ENCODE data around the gene COL6A6.

Gene COL6A6

DNA sequence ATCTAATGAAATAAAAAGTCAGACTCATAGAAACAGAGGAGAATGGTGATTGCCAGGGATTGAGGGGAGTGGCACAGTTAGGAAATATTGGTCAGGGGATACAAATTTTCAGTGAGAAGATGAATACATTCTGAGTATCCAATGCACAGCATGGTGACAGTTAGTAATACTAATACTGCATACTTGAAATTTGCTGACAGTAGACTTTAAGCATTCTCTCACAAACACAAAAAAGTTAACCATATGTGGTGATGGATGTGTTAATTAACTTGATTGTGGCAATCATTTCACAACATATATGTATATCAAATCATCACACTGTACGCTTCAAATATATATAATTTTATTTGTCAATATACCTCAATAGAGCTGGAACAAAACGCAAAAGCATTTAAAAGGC is 9.2 kb upstream of the COL6A6 start:
- TF ChIP-seq, protein P1, sequence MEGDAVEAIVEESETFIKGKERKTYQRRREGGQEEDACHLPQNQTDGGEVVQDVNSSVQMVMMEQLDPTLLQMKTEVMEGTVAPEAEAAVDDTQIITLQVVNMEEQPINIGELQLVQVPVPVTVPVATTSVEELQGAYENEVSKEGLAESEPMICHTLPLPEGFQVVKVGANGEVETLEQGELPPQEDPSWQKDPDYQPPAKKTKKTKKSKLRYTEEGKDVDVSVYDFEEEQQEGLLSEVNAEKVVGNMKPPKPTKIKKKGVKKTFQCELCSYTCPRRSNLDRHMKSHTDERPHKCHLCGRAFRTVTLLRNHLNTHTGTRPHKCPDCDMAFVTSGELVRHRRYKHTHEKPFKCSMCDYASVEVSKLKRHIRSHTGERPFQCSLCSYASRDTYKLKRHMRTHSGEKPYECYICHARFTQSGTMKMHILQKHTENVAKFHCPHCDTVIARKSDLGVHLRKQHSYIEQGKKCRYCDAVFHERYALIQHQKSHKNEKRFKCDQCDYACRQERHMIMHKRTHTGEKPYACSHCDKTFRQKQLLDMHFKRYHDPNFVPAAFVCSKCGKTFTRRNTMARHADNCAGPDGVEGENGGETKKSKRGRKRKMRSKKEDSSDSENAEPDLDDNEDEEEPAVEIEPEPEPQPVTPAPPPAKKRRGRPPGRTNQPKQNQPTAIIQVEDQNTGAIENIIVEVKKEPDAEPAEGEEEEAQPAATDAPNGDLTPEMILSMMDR (IDR thresholded peaks at IDR 0.05; ENCODE audit: control extremely low read depth, extremely low read depth, low read depth, missing control alignments), result no peak
- ChIA-PET CTCF (no interaction called here), POLR2A (no interaction called here)
- DNase-seq (ENCODE audit: extremely low spot score), result no peak

DNA sequence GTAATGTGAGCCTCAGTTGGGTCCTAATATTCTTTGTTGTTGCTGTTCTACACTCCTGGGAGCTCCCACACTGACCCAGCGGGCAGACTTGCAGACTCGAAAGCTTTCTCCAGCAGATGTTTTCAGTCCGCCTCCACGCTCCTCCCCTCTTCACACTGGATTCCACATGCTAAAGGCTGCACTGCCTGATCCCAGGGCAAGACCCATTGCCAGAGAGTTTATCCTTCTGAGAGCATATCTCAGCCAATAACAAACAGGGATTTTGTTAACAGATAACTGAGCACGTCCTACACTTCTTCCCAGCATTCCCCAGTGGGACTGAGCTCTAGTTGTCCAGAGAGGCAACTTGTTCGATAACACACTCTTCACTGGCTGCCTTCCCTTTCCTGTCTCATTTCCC is 8.0 kb upstream of the COL6A6 start:
- TF ChIP-seq, protein P1 (IDR thresholded peaks at IDR 0.05; ENCODE audit: control extremely low read depth, extremely low read depth, low read depth, missing control alignments), result no peak
- DNase-seq (ENCODE audit: extremely low spot score), result no peak
- POLR2A ChIA-PET, result no interaction called here
- CTCF ChIA-PET, result no interaction called here

DNA sequence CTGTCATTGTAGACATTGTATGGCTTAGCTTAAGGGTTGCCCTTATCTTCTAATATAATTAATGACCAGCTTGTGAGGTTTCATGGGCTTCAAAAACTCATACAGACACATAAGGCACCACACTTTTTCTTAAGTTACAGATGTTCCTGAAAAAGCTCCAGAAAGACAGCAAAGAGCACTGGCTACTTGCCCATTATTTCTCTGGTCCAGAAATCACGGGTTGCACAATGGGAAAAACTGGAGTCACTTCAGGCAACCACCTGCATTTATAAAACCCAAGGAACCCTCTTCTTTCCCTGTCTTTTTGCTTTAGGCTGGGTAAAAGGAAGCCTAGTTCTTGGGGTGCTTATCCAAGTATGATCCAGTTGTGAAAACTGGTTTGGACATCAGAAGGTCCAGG is 2.3 kb upstream of the COL6A6 start:
- CTCF ChIA-PET, result interaction anchor here (0.9 to 1.8 kb wide), 3 partner anchors 12 to 149 kb away, joined by 3 to 4 read pairs (median 3); no protein-coding TSS in a partner anchor
- POLR2A ChIA-PET, result no interaction called here

DNA sequence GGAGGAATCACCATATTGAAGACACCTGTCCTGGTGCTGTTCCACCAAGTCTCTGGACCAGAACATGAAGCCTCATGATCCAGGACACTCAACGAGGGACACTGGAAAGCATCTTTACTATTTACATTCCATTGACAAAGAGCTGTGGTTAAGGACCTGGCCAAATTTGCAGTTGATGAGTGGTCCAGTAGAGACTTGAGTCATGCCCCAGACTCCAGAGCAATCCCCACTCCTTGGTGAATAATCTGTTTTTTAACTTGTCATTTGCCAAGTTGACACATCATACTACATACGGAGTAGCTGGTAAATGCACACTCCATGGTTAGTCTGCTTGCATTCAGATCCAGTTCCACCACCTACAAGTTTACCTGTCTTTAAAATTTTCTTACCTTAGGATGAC is 1.2 kb upstream of the COL6A6 start:
- POLR2A ChIA-PET, result no interaction called here
- TF ChIP-seq, protein P1 (IDR thresholded peaks at IDR 0.05; ENCODE audit: control extremely low read depth, extremely low read depth, low read depth, missing control alignments), result no peak
- CTCF ChIA-PET, result interaction anchor here (1.7 kb wide), 1 partner anchor 72 kb away, joined by 3 read pairs; no protein-coding TSS in a partner anchor
- DNase-seq (ENCODE audit: extremely low spot score), result no peak

More for the DNA sequence above, 2.3 kb upstream of the COL6A6 start:
- no peak for DNase-seq (ENCODE audit: extremely low spot score)
- TF ChIP-seq, protein P1 (IDR thresholded peaks at IDR 0.05; ENCODE audit: control extremely low read depth, extremely low read depth, low read depth, missing control alignments), result no peak

DNA sequence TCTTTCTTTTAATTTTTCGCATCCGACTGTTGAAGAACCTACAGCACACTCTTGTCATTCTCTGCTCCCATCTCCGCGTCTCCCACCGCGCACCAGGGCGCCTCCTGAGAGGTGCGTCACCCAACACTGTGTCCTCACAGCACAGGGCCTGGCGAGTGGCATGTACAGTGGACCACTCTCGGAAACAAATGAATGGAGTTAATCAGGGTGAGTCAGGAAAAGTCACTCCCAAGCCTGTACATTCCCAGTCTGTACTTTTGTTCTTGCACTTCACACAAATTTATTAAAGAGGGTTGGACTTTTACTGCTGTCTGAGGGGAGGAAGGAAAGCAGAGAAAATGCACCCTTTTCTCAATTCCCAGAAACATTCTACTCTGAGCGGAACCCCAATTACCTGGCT is 625 bp downstream of the COL6A6 start:
- ChIA-PET POLR2A (no interaction called here), CTCF (no interaction called here)
- DNase-seq (ENCODE audit: extremely low spot score), result no peak

DNA sequence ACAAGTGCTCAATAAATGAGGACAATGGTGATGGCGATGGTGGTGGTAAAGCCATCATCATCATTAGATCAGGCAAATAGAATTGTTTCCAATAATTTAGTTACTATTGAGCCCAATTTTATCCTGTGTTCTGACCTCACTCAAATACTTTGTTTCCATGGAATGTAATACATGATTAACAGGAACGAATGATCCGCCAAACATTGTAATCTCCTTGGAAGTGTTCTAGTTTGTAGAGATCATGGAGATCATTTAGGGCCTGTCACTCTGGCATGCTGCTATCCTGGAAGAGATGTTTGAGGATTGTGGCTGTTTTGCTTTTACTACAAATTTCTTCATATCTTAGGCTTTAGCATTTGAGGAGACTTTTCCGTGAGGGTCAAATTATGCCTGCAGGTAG is 2.8 kb downstream of the COL6A6 start:
- TF ChIP-seq, protein P1 (IDR thresholded peaks at IDR 0.05; ENCODE audit: control extremely low read depth, extremely low read depth, low read depth, missing control alignments), result no peak
- POLR2A ChIA-PET, result no interaction called here
- CTCF ChIA-PET, result no interaction called here
- no peak for DNase-seq (ENCODE audit: extremely low spot score)

More for the DNA sequence above, 625 bp downstream of the COL6A6 start:
- TF ChIP-seq, protein P1 (IDR thresholded peaks at IDR 0.05; ENCODE audit: control extremely low read depth, extremely low read depth, low read depth, missing control alignments), result no peak

DNA sequence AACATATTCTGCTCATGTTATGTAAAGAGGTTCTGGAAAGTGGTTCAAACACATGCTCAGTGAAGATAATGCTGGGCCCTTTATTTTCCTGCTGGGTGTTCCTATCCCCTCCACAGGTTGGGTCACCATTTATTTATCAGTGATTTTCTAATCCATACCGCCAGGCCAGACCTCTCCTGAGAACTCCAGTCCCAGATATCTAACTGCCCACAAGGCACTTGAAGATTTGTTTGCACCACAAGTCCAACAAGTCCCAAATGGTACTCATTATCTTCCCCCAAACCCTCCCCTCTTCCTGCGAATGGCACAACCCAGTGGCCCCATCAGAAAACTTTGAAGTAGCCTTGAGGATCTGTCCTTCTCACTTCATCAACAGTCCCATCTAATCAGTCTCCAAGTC is 5.4 kb downstream of the COL6A6 start:
- CTCF ChIA-PET, result interaction anchor here (2.9 kb wide), 1 partner anchor 16 kb away, joined by 9 read pairs; no protein-coding TSS in a partner anchor
- no peak for DNase-seq (ENCODE audit: extremely low spot score)
- POLR2A ChIA-PET, result no interaction called here
- TF ChIP-seq, protein P1 (IDR thresholded peaks at IDR 0.05; ENCODE audit: control extremely low read depth, extremely low read depth, low read depth, missing control alignments), result no peak

Measured in GM10248 (cell line).